Stomach (tissue), 4 donors: ENCODE data around the gene ST8SIA3.

Experiments used
- EP300 ChIP-seq: sonication (generic); formaldehyde crosslinking; IDR thresholded peaks from one replicate; pipeline ENCODE4 v1.6.1; 2017; ENCODE audit warnings: antibody characterized with exemption
- POLR2A ChIP-seq, 4 donors: fragments of 450-650 bp; IDR thresholded peaks; one replicate each; pipeline ENCODE4 v1.6.1; 2016; ENCODE audit warnings: antibody characterized with exemption in 4 of 4, control low read depth in 2 of 4, mild to moderate bottlenecking in 1 of 4, moderate library complexity in 1 of 4
- POLR2AphosphoS5 ChIP-seq, 3 donors: sonication (generic); formaldehyde crosslinking; IDR thresholded peaks; one replicate each; pipeline ENCODE4 v1.6.1; 2016; ENCODE audit warnings: antibody characterized with exemption in 3 of 3
- TF ChIP-seq, protein P1 (sequence below), 7 experiments: fragments of 450-650 bp in 4 of 7; fragments of 200-600 bp in 3 of 7; sonication (generic) in 3 of 7; IDR thresholded peaks; one replicate each; pipeline ENCODE4 v1.5.1; 2016 to 2019; ENCODE audit warnings: antibody characterized with exemption in 7 of 7, control low read depth in 2 of 7, mild to moderate bottlenecking in 1 of 7

DNA sequence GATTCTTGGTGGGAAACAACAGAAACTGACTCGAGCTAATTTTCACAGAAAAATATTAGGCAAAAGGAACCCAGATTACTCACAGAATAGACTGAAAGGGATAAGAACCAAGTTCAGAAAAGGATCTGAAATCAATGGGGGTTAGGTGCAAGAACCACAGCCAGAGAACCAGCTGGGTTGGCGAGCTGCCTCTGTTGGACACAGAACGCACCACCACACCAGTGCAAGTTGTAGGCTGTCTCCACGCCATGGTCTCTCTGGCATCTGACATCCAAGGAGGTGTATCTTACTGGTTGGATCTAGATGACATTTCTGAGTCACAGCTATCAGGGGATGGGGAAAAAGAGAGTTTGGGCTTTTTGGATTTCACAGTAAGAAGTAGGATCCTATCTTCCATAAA lies 64.2 kb downstream of the ST8SIA3 start:
- TF ChIP-seq POLR2A (IDR thresholded peaks at IDR 0.05) (no peak), EP300 (no peak), POLR2AphosphoS5 (IDR thresholded peaks at IDR 0.05) (no peak)
- TF ChIP-seq, protein P1, sequence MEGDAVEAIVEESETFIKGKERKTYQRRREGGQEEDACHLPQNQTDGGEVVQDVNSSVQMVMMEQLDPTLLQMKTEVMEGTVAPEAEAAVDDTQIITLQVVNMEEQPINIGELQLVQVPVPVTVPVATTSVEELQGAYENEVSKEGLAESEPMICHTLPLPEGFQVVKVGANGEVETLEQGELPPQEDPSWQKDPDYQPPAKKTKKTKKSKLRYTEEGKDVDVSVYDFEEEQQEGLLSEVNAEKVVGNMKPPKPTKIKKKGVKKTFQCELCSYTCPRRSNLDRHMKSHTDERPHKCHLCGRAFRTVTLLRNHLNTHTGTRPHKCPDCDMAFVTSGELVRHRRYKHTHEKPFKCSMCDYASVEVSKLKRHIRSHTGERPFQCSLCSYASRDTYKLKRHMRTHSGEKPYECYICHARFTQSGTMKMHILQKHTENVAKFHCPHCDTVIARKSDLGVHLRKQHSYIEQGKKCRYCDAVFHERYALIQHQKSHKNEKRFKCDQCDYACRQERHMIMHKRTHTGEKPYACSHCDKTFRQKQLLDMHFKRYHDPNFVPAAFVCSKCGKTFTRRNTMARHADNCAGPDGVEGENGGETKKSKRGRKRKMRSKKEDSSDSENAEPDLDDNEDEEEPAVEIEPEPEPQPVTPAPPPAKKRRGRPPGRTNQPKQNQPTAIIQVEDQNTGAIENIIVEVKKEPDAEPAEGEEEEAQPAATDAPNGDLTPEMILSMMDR (IDR thresholded peaks at IDR 0.05) = no peak
